GM23338 (cell line): ENCODE results near the gene ACOT13.
"Not testable (repeated sequence)": the region's sequence is repeated elsewhere in the genome, so short reads cannot be mapped to it uniquely, and the experiment has no call there.

Source experiments
- EZH2 ChIP-seq: fragments of 200-600 bp; sonication (generic); IDR thresholded peaks from one replicate; pipeline ENCODE4 v1.8.0; 2017; ENCODE audit warnings: antibody characterized with exemption, mild to moderate bottlenecking, low read depth; ENCODE audit not compliant: unreplicated experiment
- EZH2phosphoT487 ChIP-seq: fragments of 200-600 bp; sonication (generic); IDR thresholded peaks from one replicate; pipeline ENCODE4 v1.8.1; 2018; ENCODE audit warnings: antibody characterized with exemption; ENCODE audit not compliant: unreplicated experiment
- POLR2AphosphoS5 ChIP-seq: IDR thresholded peaks from 2 replicates; pipeline ENCODE4 v1.6.1; 2016; ENCODE audit warnings: antibody characterized with exemption, low read depth
- REST ChIP-seq: IDR thresholded peaks from one replicate; pipeline ENCODE4 v1.6.1; 2018; ENCODE audit warnings: antibody characterized with exemption; ENCODE audit not compliant: unreplicated experiment
- STAT1 ChIP-seq: IDR thresholded peaks from one replicate; pipeline ENCODE4 v1.6.1; 2016; ENCODE audit warnings: antibody characterized with exemption; ENCODE audit not compliant: unreplicated experiment
- ZNF462 ChIP-seq: fragments of 250-450 bp; sonication (Bioruptor Pico); IDR thresholded peaks from 2 replicates; pipeline ENCODE4 v1.5.0; 2020; ENCODE audit warnings: mild to moderate bottlenecking, moderate library complexity
- TF ChIP-seq, protein P1 (sequence below), 2 experiments: fragments of 200-600 bp in 1 of 2; sonication (generic) in 1 of 2; conservative IDR thresholded peaks; 2 replicates each; pipeline versions ENCODE4 v1.5.1 to v1.6.1; 2016 to 2017; ENCODE audit warnings: antibody characterized with exemption in 2 of 2, low read depth in 2 of 2, mild to moderate bottlenecking in 2 of 2, moderate library complexity in 1 of 2

- TF ChIP-seq ZNF462 (CRISPR knock-in tag); POLR2AphosphoS5; EZH2phosphoT487; EZH2; STAT1; REST: not testable (repeated sequence)
- TF ChIP-seq, protein P1, sequence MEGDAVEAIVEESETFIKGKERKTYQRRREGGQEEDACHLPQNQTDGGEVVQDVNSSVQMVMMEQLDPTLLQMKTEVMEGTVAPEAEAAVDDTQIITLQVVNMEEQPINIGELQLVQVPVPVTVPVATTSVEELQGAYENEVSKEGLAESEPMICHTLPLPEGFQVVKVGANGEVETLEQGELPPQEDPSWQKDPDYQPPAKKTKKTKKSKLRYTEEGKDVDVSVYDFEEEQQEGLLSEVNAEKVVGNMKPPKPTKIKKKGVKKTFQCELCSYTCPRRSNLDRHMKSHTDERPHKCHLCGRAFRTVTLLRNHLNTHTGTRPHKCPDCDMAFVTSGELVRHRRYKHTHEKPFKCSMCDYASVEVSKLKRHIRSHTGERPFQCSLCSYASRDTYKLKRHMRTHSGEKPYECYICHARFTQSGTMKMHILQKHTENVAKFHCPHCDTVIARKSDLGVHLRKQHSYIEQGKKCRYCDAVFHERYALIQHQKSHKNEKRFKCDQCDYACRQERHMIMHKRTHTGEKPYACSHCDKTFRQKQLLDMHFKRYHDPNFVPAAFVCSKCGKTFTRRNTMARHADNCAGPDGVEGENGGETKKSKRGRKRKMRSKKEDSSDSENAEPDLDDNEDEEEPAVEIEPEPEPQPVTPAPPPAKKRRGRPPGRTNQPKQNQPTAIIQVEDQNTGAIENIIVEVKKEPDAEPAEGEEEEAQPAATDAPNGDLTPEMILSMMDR (conservative IDR thresholded peaks at IDR 0.05; ENCODE audit: low read depth in 2 of 2): not testable (repeated sequence)
These were observed 12.0 kb downstream of the ACOT13 start for GRCh38 chr6:24678792-24679352.
